K562 (cell line): ENCODE results near the gene SERP1. TPM values are rescaled to one million over a fixed set of nuclear protein-coding genes. Genes with fewer than 3 reads are reported as not detected.
A peak's percentile ranks its signal among the peaks of the same experiment; 100 is the strongest.

Source experiments
- ATF3 ChIP-seq, 2 experiments: fragments of 450-650 bp in 1 of 2; sonication (generic) in 1 of 2; formaldehyde crosslinking in 1 of 2; IDR thresholded peaks in 1 of 2; conservative IDR thresholded peaks in 1 of 2; 2 replicates each; pipeline versions ENCODE4 v1.6.1 to v1.8.1; 2016 to 2023; ENCODE audit warnings: mild to moderate bottlenecking in 2 of 2, moderate library complexity in 2 of 2, inconsistent platforms in 1 of 2, missing genetic modification reagents in 1 of 2
- CBX2 ChIP-seq: fragments of 200-600 bp; sonication (generic); IDR thresholded peaks from one replicate; pipeline ENCODE4 v1.6.1; 2012; ENCODE audit warnings: mild to moderate bottlenecking, low read length, inconsistent platforms; ENCODE audit not compliant: insufficient read depth, poor library complexity, severe bottlenecking
- GABPA ChIP-seq: fragments of 200-800 bp; sonication (Bioruptor generic); conservative IDR thresholded peaks from 2 replicates; pipeline ENCODE4 v1.6.1; 2016; ENCODE audit warnings: low read depth, missing genetic modification characterization, missing compliant biosample characterization
- GABPB2 ChIP-seq: fragments of 250-450 bp; sonication (Bioruptor Pico); conservative IDR thresholded peaks from 2 replicates; pipeline ENCODE4 v1.5.1; 2021; ENCODE audit warnings: mild to moderate bottlenecking
- GTF3C2 ChIP-seq: IDR thresholded peaks from 3 replicates; pipeline ENCODE4 v1.6.1; 2011; ENCODE audit warnings: borderline replicate concordance, mild to moderate bottlenecking, moderate library complexity; ENCODE audit not compliant: insufficient read length; ENCODE audit errors: extremely low read depth
- NCOA1 ChIP-seq: fragments of 450-650 bp; IDR thresholded peaks from 2 replicates; pipeline ENCODE4 v1.6.1; 2016; ENCODE audit warnings: low read depth
- NR2C1 ChIP-seq, 2 experiments: fragments of 450-650 bp; IDR thresholded peaks; 2 replicates each; pipeline ENCODE4 v1.6.1; 2017; ENCODE audit warnings: mild to moderate bottlenecking in 2 of 2, antibody characterized with exemption in 1 of 2, inconsistent platforms in 1 of 2, missing compliant biosample characterization in 1 of 2, missing genetic modification characterization in 1 of 2
- PRDM10 ChIP-seq: fragments of 450-650 bp; IDR thresholded peaks from 2 replicates; pipeline ENCODE4 v1.6.1; 2018; ENCODE audit not compliant: partially characterized antibody
- PRPF4 ChIP-seq: fragments of 200-400 bp; formaldehyde crosslinking; IDR thresholded peaks from one replicate; pipeline ENCODE4 v1.6.1; 2017; ENCODE audit warnings: low read length, low read depth, mild to moderate bottlenecking; ENCODE audit not compliant: insufficient read depth, poor library complexity, severe bottlenecking
- PTTG1 ChIP-seq: fragments of 450-650 bp; IDR thresholded peaks from 2 replicates; pipeline ENCODE4 v1.6.1; 2016; ENCODE audit warnings: low read depth, mild to moderate bottlenecking, missing genetic modification characterization, missing compliant biosample characterization
- SMAD2 ChIP-seq: fragments of 150-350 bp; IDR thresholded peaks from 2 replicates; pipeline ENCODE4 v1.6.1; 2014; ENCODE audit warnings: low read depth, mild to moderate bottlenecking, low read length
- VEZF1 ChIP-seq: fragments of 200-800 bp; sonication (Bioruptor generic); IDR thresholded peaks from 2 replicates; pipeline ENCODE4 v1.6.1; 2017; ENCODE audit warnings: missing genetic modification characterization, missing compliant biosample characterization
- YY1 ChIP-seq, 3 experiments: IDR thresholded peaks; 2 replicates each; pipeline ENCODE4 v1.6.1; 2011; ENCODE audit warnings: low read length in 2 of 3, mild to moderate bottlenecking in 2 of 3, moderate library complexity in 2 of 3, borderline replicate concordance in 1 of 3, control low read depth in 1 of 3, low read depth in 1 of 3; ENCODE audit not compliant: insufficient read depth in 3 of 3, insufficient replicate concordance in 2 of 3, control insufficient read depth in 1 of 3, insufficient read length in 1 of 3; ENCODE audit errors: extremely low read depth in 1 of 3
- ZKSCAN1 ChIP-seq: fragments of 150-350 bp; IDR thresholded peaks from 2 replicates; pipeline ENCODE4 v1.6.1; 2016; ENCODE audit warnings: low read depth, low read length
- ZNF75A ChIP-seq: fragments of 450-650 bp; formaldehyde crosslinking; IDR thresholded peaks from 2 replicates; pipeline ENCODE4 v1.4.0; 2020; ENCODE audit warnings: mild to moderate bottlenecking
- polyA plus RNA-seq, 8 experiments: library from polyadenylated mRNA; depleted of rRNA in 4 of 8; stranded (reverse) in 5 of 8; unstranded in 3 of 8; fragments of >200 nt; fragmentation: Nextera tagmentation in 2 of 8; fragmentation: Illumina TruSeq in 1 of 8; extraction: Ambion mirVana in 2 of 8; extraction: Trizol in 1 of 8; gene quantifications; 2 replicates each; pipeline versions ENCODE4 v1.2.1 to v1.2.3, GENCODE V29; 2011 to 2014; ENCODE audit warnings: inconsistent platforms in 1 of 8, missing spikeins in 1 of 8
- total RNA-seq, 7 experiments: library from RNA; depleted of rRNA in 6 of 7; stranded (reverse); fragments of >200 nt in 6 of 7; fragmentation: Illumina TruSeq in 2 of 7; extraction: Trizol in 2 of 7; gene quantifications; 2 replicates each; pipeline versions ENCODE4 v1.2.1 to v1.2.3, GENCODE V29; 2011 to 2021; ENCODE audit warnings: low replicate concordance in 1 of 7

The SERP1 gene
- total and polyA plus RNA-seq, 9 of the 15 experiments (the other 6 are each of a cell fraction or from before 2014, with no cell fraction given) = 38.6 to 443 (median 121) TPM

- TF ChIP-seq PRDM10 = peak; percentile 75
- TF ChIP-seq VEZF1 = peak; percentile 96
- TF ChIP-seq CBX2 = no peak
- TF ChIP-seq ATF3 (IDR thresholded peaks at IDR 0.05) = no peak
- TF ChIP-seq ATF3 (CRISPR knock-in tag; conservative IDR thresholded peaks at IDR 0.05) = no peak
- peak; percentile 99 for TF ChIP-seq NR2C1 (IDR thresholded peaks at IDR 0.05)
- TF ChIP-seq NR2C1 (tag; IDR thresholded peaks at IDR 0.05) = peak; percentile 100
- peak; percentile 67 for TF ChIP-seq ZKSCAN1
- no peak for TF ChIP-seq PTTG1 (tag)
- no peak for TF ChIP-seq GABPB2
- peak; percentile 99 for TF ChIP-seq GABPA
- TF ChIP-seq YY1 (IDR thresholded peaks at IDR 0.05; ENCODE audit: borderline replicate concordance in 1 of 3, control insufficient read depth in 1 of 3, extremely low read depth in 1 of 3, insufficient read depth in 3 of 3, insufficient read length in 1 of 3, insufficient replicate concordance in 2 of 3, low read depth in 1 of 3, low read length in 2 of 3) = peak; percentile 88 to 99 (median 95)
- TF ChIP-seq NCOA1 = no peak
- TF ChIP-seq SMAD2 = no peak
- TF ChIP-seq ZNF75A (CRISPR knock-in tag) = no peak
- TF ChIP-seq PRPF4 = peak; percentile 62
- no peak for TF ChIP-seq GTF3C2
Observed at GRCh38 chr3:150546226-150547044, at the start of gene SERP1, which contains the start of gene EIF2A (continued).
